GM12874 (cell line): ENCODE measurements around the gene TMEM178B.

Source experiments
- CTCF ChIP-seq: IDR thresholded peaks from 2 replicates; pipeline ENCODE4 v1.5.1; 2011; ENCODE audit warnings: low read depth, mild to moderate bottlenecking, control low read depth, low read length, moderate library complexity; ENCODE audit not compliant: insufficient read depth

The TMEM178B gene

GRCh38 chr7:141276031-141276430, 202.2 kb downstream of the TMEM178B start:
- no peak for TF ChIP-seq CTCF

DNA sequence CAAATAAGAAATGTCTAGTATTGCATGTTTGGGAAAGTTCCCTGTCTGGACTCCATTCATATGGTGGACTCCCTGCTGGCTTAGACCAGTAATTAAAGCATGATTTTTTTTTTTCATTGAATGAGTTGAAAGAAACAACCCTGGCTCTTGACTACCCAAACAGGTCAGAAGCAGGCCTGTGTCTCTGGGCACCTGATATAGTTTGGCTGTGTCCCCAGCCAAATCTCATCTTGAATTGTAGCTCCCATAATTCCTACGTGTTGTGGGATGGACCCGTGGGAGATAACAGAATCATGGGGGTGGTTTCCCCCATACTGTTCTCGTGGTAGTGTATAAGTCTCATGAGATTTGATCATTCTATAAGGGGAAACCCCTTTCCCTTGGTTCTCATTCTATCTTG, 206.2 kb downstream of the TMEM178B start:
- TF ChIP-seq CTCF: no peak

DNA sequence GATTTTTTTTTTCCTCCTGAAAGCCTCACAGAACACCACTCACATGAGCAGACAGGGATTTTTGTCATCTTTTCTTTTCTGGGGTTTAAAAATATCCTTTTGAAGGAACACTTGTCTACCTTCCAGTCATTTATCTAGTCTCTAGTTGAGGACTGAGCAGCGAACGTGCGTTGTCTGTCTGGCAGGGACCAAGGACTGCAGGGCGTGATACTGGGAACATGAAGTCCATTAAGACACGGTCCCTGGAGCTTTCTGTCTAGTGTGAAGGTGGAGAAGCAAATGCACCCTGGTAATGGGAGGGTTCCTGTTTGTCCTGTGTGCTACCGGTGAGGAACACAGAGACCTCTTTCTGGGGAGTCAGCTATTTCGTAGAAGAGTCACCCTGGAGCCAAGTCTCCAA, 207.4 kb downstream of the TMEM178B start:
- TF ChIP-seq CTCF: no peak

GRCh38 chr7:141286522-141286921, 212.7 kb downstream of the TMEM178B start:
- TF ChIP-seq CTCF: no peak

GRCh38 chr7:141287936-141288335, 214.1 kb downstream of the TMEM178B start:
- no peak for TF ChIP-seq CTCF

DNA sequence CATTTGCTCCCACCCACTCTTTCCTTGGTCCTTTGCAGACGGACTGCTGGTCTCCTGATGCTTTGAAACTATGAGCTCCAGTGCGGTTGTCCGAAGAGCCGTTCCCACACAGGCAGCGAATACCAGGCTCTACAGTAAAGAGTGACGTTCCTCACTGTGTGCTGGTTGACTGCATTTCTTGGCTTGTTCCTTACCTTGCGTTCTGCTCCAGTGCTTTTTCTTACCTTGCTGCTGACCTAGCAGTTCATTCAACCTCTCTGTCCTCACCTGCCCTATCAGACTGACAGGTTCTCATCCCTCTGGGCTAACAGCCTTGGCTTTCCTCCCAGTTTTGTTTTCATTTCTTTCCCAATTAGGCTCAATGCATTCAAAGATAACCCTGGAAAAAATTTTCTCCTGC, 214.8 kb downstream of the TMEM178B start:
- no peak for TF ChIP-seq CTCF

- TF ChIP-seq CTCF: no peak
Observed at GRCh38 chr7:141290365-141290764, 216.5 kb downstream of the TMEM178B start.

GRCh38 chr7:141290973-141291372, 217.1 kb downstream of the TMEM178B start:
- TF ChIP-seq CTCF: no peak
